Stimulated activated CD8-positive, alpha-beta memory T cell treated with anti-CD3 and anti-CD28 coated beads, Interleukin-15, amount 100 ng/mL, for 24 hours (primary cell): ENCODE results near the gene HOXA1.

Source experiments
- DNase-seq: peaks from one replicate; pipeline ENCODE4 v3.0.0-alpha.2; 2020; ENCODE audit warnings: low read depth

Gene HOXA1

GRCh38 chr7:27095897-27096767 is at the start of gene HOXA1:
Gene HOXA1 (minus strand): TSS chr7:27096000. CDS start chr7:27095912, 88 bp downstream.
- peak; percentile 40 for DNase-seq

- DNase-seq = no peak
Measured at GRCh38 chr7:27145165-27145913, 49.5 kb upstream of the HOXA1 start.

- DNase-seq = no peak
Measured at GRCh38 chr7:27144781-27145164, 49.0 kb upstream of the HOXA1 start.

- DNase-seq = no peak
Measured at GRCh38 chr7:27143950-27144780, 48.4 kb upstream of the HOXA1 start.

- no peak for DNase-seq
Measured at GRCh38 chr7:27143023-27143949, 47.5 kb upstream of the HOXA1 start, which contains the start of gene HOXA5. Gene HOXA5 (minus strand): TSS chr7:27143681. CDS start chr7:27143607, 74 bp downstream.

- no peak for DNase-seq
Measured at GRCh38 chr7:27142580-27143022, 46.8 kb upstream of the HOXA1 start.

GRCh38 chr7:27141923-27142579 is 46.3 kb upstream of the HOXA1 start:
- DNase-seq = no peak

GRCh38 chr7:27141137-27141922 is 45.5 kb upstream of the HOXA1 start:
- DNase-seq = no peak

GRCh38 chr7:27140126-27140857 is 44.5 kb upstream of the HOXA1 start:
- no peak for DNase-seq

GRCh38 chr7:27139334-27140125 is 43.7 kb upstream of the HOXA1 start:
- DNase-seq = no peak

- DNase-seq = no peak
Measured at GRCh38 chr7:27138985-27139333, 43.2 kb upstream of the HOXA1 start.

- DNase-seq = no peak
Measured at GRCh38 chr7:27138472-27138871, 42.7 kb upstream of the HOXA1 start.

- no peak for DNase-seq
Measured at GRCh38 chr7:27137640-27138315, 42.0 kb upstream of the HOXA1 start.

GRCh38 chr7:27134392-27134791 is 38.6 kb upstream of the HOXA1 start:
- DNase-seq = no peak

GRCh38 chr7:27133409-27134231 is 37.8 kb upstream of the HOXA1 start:
- DNase-seq = no peak

GRCh38 chr7:27132978-27133377 is 37.2 kb upstream of the HOXA1 start:
- DNase-seq = no peak

GRCh38 chr7:27132214-27132613 is 36.4 kb upstream of the HOXA1 start:
- DNase-seq = no peak
